Measurements from ENCODE around the gene PPIP5K1. TPM values are rescaled to one million over a fixed set of nuclear protein-coding genes. Genes with fewer than 3 reads are reported as not detected.
A peak's percentile ranks its signal among the peaks of the same experiment; 100 is the strongest.

The PPIP5K1 gene
- total and polyA plus RNA-seq, 10 donors, result 4.5 to 62.0 (median 36.3) TPM

GRCh38 chr15:43531018-43531670, 58.9 kb downstream of the PPIP5K1 start:
- DNase-seq, result no peak
- H3K27ac ChIP-seq, result no peak overlapping the region
- H3K4me1 ChIP-seq, result no peaks in the 10 kb centered on the region
- intact Hi-C loops (cut with DNase I; ENCODE audit: low total_unique reads), result no loop called here
- H3K4me3 ChIP-seq, result no peak overlapping the region
- H3K27me3 ChIP-seq (replicated peaks in 1 of 7), result no peaks in the 10 kb centered on the region
- no peaks in the 10 kb centered on the region for H3K9me3 ChIP-seq
- H3K36me3 ChIP-seq, result peaks cover 0 to 23% (median 13%) of the 10 kb centered on the region in 6 donors
- TF ChIP-seq POLR2A (IDR thresholded peaks at IDR 0.05) (no peak), CTCF (IDR thresholded peaks at IDR 0.05 in 8 of 11, conservative IDR thresholded peaks at IDR 0.05 in 3 of 11) (no peak), POLR2AphosphoS5 (IDR thresholded peaks at IDR 0.05) (no peak)
- 45 to 64% (median 60%) methylated on average over 7 of the region's 7 CpGs for WGBS, 5 donors

- Histone ChIP-seq H3K36me3 (peaks cover 0 to 13% (median 8%) of the 10 kb centered on the region in 6 donors), H3K27ac (no peak overlapping the region), H3K27me3 (replicated peaks in 1 of 7) (no peaks in the 10 kb centered on the region), H3K4me3 (no peak overlapping the region), H3K9me3 (no peaks in the 10 kb centered on the region), H3K4me1 (no peaks in the 10 kb centered on the region)
- no peak for TF ChIP-seq POLR2AphosphoS5 (IDR thresholded peaks at IDR 0.05)
- no peak for TF ChIP-seq CTCF (IDR thresholded peaks at IDR 0.05 in 8 of 11, conservative IDR thresholded peaks at IDR 0.05 in 3 of 11)
- TF ChIP-seq POLR2A (IDR thresholded peaks at IDR 0.05), result no peak
- 66 to 91% (median 81%) methylated on average over 10 to 12 of the region's 12 CpGs for WGBS, 5 donors
- DNase-seq, result peak; percentile 14
- intact Hi-C loops (cut with DNase I; ENCODE audit: low total_unique reads), result no loop called here
Measured at GRCh38 chr15:43529587-43530345, 60.2 kb downstream of the PPIP5K1 start.

GRCh38 chr15:43529141-43529540, 60.9 kb downstream of the PPIP5K1 start:
- 91 to 95% (median 94%) methylated on average over 15 of the region's 15 CpGs for WGBS, 5 donors
- intact Hi-C loops (cut with DNase I; ENCODE audit: low total_unique reads), result no loop called here
- TF ChIP-seq POLR2AphosphoS5 (IDR thresholded peaks at IDR 0.05), result no peak
- TF ChIP-seq POLR2A (IDR thresholded peaks at IDR 0.05), result no peak
- no peak for TF ChIP-seq CTCF (IDR thresholded peaks at IDR 0.05 in 8 of 11, conservative IDR thresholded peaks at IDR 0.05 in 3 of 11)
- Histone ChIP-seq H3K9me3 (no peaks in the 10 kb centered on the region), H3K27ac (no peak overlapping the region), H3K36me3 (peaks cover 0 to 7% (median 4%) of the 10 kb centered on the region in 6 donors), H3K27me3 (replicated peaks in 1 of 7) (no peaks in the 10 kb centered on the region), H3K4me3 (no peak overlapping the region), H3K4me1 (no peaks in the 10 kb centered on the region)
- no peak for DNase-seq

DNA sequence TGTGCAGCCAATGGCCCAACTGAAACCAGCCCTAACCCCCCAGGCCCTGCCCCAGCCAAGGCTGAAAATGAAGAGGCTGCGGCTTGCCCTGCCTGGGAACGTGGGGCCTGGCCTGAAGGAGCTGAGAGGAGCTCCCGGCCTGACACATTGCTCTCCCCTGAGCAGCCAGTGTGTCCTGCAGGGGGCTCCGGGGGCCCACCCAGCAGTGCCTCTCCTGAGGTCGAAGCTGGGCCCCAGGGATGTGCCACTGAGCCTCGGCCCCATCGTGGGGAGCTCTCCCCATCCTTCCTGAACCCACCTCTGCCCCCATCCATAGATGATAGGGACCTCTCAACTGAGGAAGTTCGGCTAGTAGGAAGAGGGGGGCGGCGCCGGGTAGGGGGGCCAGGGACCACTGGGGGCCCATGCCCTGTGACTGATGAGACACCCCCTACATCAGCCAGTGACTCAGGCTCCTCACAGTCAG, 61.4 kb downstream of the PPIP5K1 start:
- H3K36me3 ChIP-seq, result peaks cover 0 to 5% (median 0%) of the 10 kb centered on the region in 6 donors
- intact Hi-C loops (cut with DNase I; ENCODE audit: low total_unique reads), result no loop called here
- no peak overlapping the region for H3K4me3 ChIP-seq
- H3K27ac ChIP-seq, result no peak overlapping the region
- WGBS, 5 donors, result 80 to 93% (median 90%) methylated on average over 5 to 11 of the region's 11 CpGs; no CpG with 5 or more reads in 1 of the 5 donors
- no peaks in the 10 kb centered on the region for H3K9me3 ChIP-seq
- no peak for DNase-seq
- TF ChIP-seq CTCF (IDR thresholded peaks at IDR 0.05 in 8 of 11, conservative IDR thresholded peaks at IDR 0.05 in 3 of 11) (no peak), POLR2A (IDR thresholded peaks at IDR 0.05) (no peak), POLR2AphosphoS5 (IDR thresholded peaks at IDR 0.05) (no peak)
- H3K27me3 ChIP-seq (replicated peaks in 1 of 7), result no peaks in the 10 kb centered on the region
- H3K4me1 ChIP-seq, result no peaks in the 10 kb centered on the region

Measured in spleen (tissue), 11 donors.